Left lung (tissue), 10 donors: ENCODE results near the gene RRAGD. TPM values are rescaled to one million over a fixed set of nuclear protein-coding genes. Genes with fewer than 3 reads are reported as not detected.

ENCODE experiments used
- ATAC-seq: fragments of 200-7000 bp; cut with Tn5 transposase; one replicate; pipeline ENCODE4 v1.9.1; 2020; ENCODE audit warnings: moderate library complexity
- DNase-seq, 4 donors: peaks; one replicate each; pipeline ENCODE4 v3.0.0-alpha.2; 2013 to 2020
- H3K27ac ChIP-seq, 2 donors: fragments of 200-600 bp; sonication (generic) in 1 of 2; one replicate each; pipeline versions ENCODE4 v1.5.0 to v1.8.0; 2020 to 2021
- H3K27me3 ChIP-seq, 2 donors: fragments of 200-600 bp; sonication (generic) in 1 of 2; one replicate each; pipeline versions ENCODE4 v1.5.0 to v1.8.0; 2020 to 2021
- H3K36me3 ChIP-seq, 2 donors: fragments of 200-600 bp; sonication (generic) in 1 of 2; one replicate each; pipeline versions ENCODE4 v1.5.0 to v1.8.0; 2020 to 2021
- H3K4me1 ChIP-seq, 2 donors: fragments of 200-600 bp; one replicate each; pipeline ENCODE4 v1.8.0; 2021
- H3K4me3 ChIP-seq, 2 donors: fragments of 200-600 bp; sonication (generic) in 1 of 2; one replicate each; pipeline versions ENCODE4 v1.5.0 to v1.8.0; 2020 to 2021; ENCODE audit warnings: mild to moderate bottlenecking in 1 of 2
- H3K9me3 ChIP-seq, 2 donors: fragments of 200-600 bp; sonication (generic) in 1 of 2; one replicate each; pipeline versions ENCODE4 v1.5.0 to v1.8.0; 2020 to 2021
- CTCF ChIP-seq, 2 donors: fragments of 200-600 bp; sonication (generic) in 1 of 2; IDR thresholded peaks; one replicate each; pipeline versions ENCODE4 v1.5.0 to v1.8.0; 2021; ENCODE audit warnings: antibody characterized with exemption in 2 of 2
- intact Hi-C, 2 donors: fragments of 100-400 bp; cut with DNase I; formaldehyde crosslinking; loops; one replicate each; pipeline versions ENCODE4 v1.11.2 to v1.14.2; 2022
- polyA plus RNA-seq, 6 donors: library from polyadenylated mRNA; unstranded; fragments of 120-200 nt; gene quantifications; one replicate each; pipeline ENCODE4 v1.2.1, GENCODE V29; 2013; ENCODE audit not compliant: insufficient read length in 6 of 6
- total RNA-seq, 2 donors: library from RNA; stranded (reverse); fragmentation: NEBNext Ultra II Directional; extraction: Animal tissue kit (Norgen Biotek cat#: 25700); gene quantifications; one replicate each; pipeline ENCODE4 v1.2.1, GENCODE V29; 2021
- donor health status: DM: no; HTN: yes; CAD: no.
- donor health status: DM: no; HTN: no; CAD: no.

The RRAGD gene
- total and polyA plus RNA-seq, 8 donors = 2.3 to 47.6 (median 3.0) TPM

DNA sequence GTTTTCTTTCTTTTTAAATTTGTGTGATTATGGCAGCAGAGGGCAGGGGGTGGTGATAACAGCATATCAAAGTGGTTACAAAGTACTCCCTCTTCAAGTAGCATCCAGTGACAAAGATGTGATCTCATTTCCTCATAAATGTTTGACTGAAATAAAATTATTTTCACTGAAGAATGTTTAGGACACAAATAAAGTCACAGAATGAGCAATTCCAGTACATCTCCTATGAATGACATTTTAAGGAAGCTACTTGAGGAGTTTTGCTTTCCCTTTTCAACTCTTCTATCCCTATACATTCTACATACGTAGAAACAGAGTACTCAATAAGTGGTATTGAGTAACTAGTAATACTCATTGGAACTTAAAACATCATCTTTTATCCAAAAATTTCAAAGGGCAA lies 83.1 kb downstream of the RRAGD start:
- ATAC-seq = no peak
- peaks cover 0 to 80% of the 10 kb centered on the region in 2 donors for H3K36me3 ChIP-seq
- no peak for TF ChIP-seq CTCF (IDR thresholded peaks at IDR 0.05)
- H3K4me3 ChIP-seq = no peak overlapping the region
- H3K9me3 ChIP-seq = no peaks in the 10 kb centered on the region
- H3K4me1 ChIP-seq = peaks cover 0 to 5% of the 10 kb centered on the region in 2 donors
- H3K27me3 ChIP-seq = no peaks in the 10 kb centered on the region
- intact Hi-C loops = no loop called here
- no peak overlapping the region for H3K27ac ChIP-seq
- no peak for DNase-seq

DNA sequence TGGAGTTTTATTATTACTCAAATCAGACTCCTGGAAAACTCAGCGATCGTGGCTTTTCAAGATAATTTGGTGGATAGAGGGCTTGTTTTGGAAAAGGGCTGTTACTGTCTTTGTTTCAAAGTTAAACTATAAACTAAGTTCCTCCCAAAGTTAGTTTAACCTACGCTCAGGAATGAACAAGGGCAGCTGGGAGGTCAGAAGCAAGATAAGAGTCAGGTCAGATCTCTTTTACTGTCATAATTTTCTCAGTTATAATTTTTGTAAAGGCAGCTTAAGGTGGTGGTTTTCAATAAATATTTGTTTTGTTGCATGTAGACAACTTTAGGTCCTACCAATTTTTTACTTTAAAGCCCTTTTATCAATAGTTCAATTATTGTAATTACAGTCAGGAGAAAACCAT lies 87.8 kb downstream of the RRAGD start:
- DNase-seq = no peak
- H3K36me3 ChIP-seq = peaks cover 0 to 43% of the 10 kb centered on the region in 2 donors
- H3K4me3 ChIP-seq = no peak overlapping the region
- ATAC-seq = no peak
- peaks cover 0 to 37% of the 10 kb centered on the region in 2 donors for H3K4me1 ChIP-seq
- intact Hi-C loops = no loop called here
- H3K27ac ChIP-seq = peak overlapping the region in 1 of 2 donors; percentile 67
- H3K9me3 ChIP-seq = no peaks in the 10 kb centered on the region
- H3K27me3 ChIP-seq = no peaks in the 10 kb centered on the region
- no peak for TF ChIP-seq CTCF (IDR thresholded peaks at IDR 0.05)

DNA sequence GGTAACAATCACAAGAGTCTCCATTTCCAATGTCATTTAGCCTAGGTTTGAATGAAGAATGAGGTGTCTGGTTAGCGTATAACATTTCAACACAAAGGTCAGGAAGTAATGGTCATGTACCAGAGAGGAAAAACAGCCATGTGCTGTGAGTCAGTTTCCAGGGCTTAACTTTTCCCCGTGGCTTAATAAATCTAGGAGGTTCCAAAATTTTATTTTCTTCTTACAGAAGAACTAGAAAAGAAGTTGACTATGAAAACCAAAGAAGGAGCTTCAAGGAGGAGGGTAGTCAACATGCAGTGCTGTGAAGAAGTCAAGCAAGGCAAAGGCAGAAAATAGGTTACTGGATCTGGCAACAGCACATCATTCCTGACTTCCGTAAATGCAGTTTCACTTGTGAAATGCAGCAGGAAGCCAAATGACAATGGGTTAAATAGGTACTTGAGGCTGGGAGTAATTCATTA lies 88.5 kb downstream of the RRAGD start:
- H3K27ac ChIP-seq = peak overlapping the region in 1 of 2 donors; percentile 67
- H3K27me3 ChIP-seq = no peaks in the 10 kb centered on the region
- no peak for TF ChIP-seq CTCF (IDR thresholded peaks at IDR 0.05)
- H3K4me1 ChIP-seq = peaks cover 0 to 37% of the 10 kb centered on the region in 2 donors
- no peak for DNase-seq
- ATAC-seq = no peak
- no peaks in the 10 kb centered on the region for H3K9me3 ChIP-seq
- H3K4me3 ChIP-seq = no peak overlapping the region
- H3K36me3 ChIP-seq = peaks cover 0 to 36% of the 10 kb centered on the region in 2 donors
- intact Hi-C loops = no loop called here

GRCh38 chr6:89321131-89321970 lies 90.7 kb downstream of the RRAGD start:
- ATAC-seq = peak; percentile 80
- intact Hi-C loops = no loop called here
- no peaks in the 10 kb centered on the region for H3K9me3 ChIP-seq
- peak in 1 of 4 donors; percentile 51 for DNase-seq
- no peak for TF ChIP-seq CTCF (IDR thresholded peaks at IDR 0.05)
- H3K4me1 ChIP-seq = peaks cover 0 to 37% of the 10 kb centered on the region in 2 donors
- no peaks in the 10 kb centered on the region for H3K27me3 ChIP-seq
- no peak overlapping the region for H3K4me3 ChIP-seq
- H3K36me3 ChIP-seq = peaks cover 0 to 14% of the 10 kb centered on the region in 2 donors
- H3K27ac ChIP-seq = peak overlapping the region in 1 of 2 donors; percentile 58

GRCh38 chr6:89320012-89320559 lies 92.0 kb downstream of the RRAGD start:
- H3K27me3 ChIP-seq = no peaks in the 10 kb centered on the region
- peaks cover 0 to 5% of the 10 kb centered on the region in 2 donors for H3K36me3 ChIP-seq
- no peak overlapping the region for H3K4me3 ChIP-seq
- no peak for TF ChIP-seq CTCF (IDR thresholded peaks at IDR 0.05)
- no peak overlapping the region for H3K27ac ChIP-seq
- H3K4me1 ChIP-seq = peaks cover 0 to 37% of the 10 kb centered on the region in 2 donors
- ATAC-seq = no peak
- no peaks in the 10 kb centered on the region for H3K9me3 ChIP-seq
- intact Hi-C loops = no loop called here
- no peak for DNase-seq
